ENCODE data around the gene LRRC73. TPM values are rescaled to one million over a fixed set of nuclear protein-coding genes. Genes with fewer than 3 reads are reported as not detected.
A peak's percentile ranks its signal among the peaks of the same experiment; 100 is the strongest.
"Not testable (repeated sequence)": the region's sequence is repeated elsewhere in the genome, so short reads cannot be mapped to it uniquely, and the experiment has no call there.

Gene LRRC73
- total RNA-seq, 2 donors from 2014 or later = 0.32 to 0.43 TPM

GRCh38 chr6:43506667-43507471 lies 3.3 kb downstream of the LRRC73 start:
- Mint-ChIP-seq H3K27me3 (ENCODE audit: low read depth) (peaks cover 23% of the 10 kb centered on the region), H3K4me3 (no peak overlapping the region), H3K4me1 (ENCODE audit: low read depth) (peaks cover 16% of the 10 kb centered on the region), H3K27ac (peak overlapping the region; percentile 44), H3K36me3 (ENCODE audit: insufficient read depth in 2 of 2) (peaks cover 2 to 7% of the 10 kb centered on the region in 2 donors), H3K9me3 (no peaks in the 10 kb centered on the region)
- ATAC-seq (replicated peaks in 1 of 2) = peak; percentile 66 to 68
- DNase-seq = peak; percentile 81 to 87

GRCh38 chr6:43506171-43506570 lies 4.0 kb downstream of the LRRC73 start:
- no peak overlapping the region for H3K4me3 Mint-ChIP-seq
- H3K27me3 Mint-ChIP-seq (ENCODE audit: low read depth) = peaks cover 23% of the 10 kb centered on the region
- peaks cover 3 to 7% of the 10 kb centered on the region in 2 donors for H3K36me3 Mint-ChIP-seq (ENCODE audit: insufficient read depth in 2 of 2)
- DNase-seq (no peak), ATAC-seq (replicated peaks in 1 of 2) (no peak)
- H3K9me3 Mint-ChIP-seq = no peaks in the 10 kb centered on the region
- H3K4me1 Mint-ChIP-seq (ENCODE audit: low read depth) = peaks cover 16% of the 10 kb centered on the region
- H3K27ac Mint-ChIP-seq = peak overlapping the region; percentile 44

DNA sequence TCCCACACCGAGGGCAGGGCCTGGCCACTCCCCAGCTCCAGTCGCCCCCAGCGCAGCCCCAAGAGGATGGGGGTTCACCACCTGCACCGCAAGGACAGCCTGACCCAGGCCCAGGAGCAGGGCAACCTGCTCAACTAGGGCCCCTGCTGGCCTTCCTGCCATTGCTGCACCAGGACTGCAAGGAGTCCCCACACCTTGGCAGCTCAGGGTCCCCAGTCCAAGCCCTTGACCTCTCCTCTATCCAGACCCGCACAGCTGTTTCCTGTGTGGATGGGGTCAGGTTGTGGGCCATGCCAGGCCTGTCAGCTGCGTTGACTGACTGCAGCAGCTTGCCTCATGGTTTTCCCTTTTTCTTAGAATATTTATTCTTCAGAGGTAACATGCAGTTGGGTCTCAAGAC lies 4.4 kb downstream of the LRRC73 start:
- no peak overlapping the region for H3K27ac Mint-ChIP-seq
- DNase-seq (no peak), ATAC-seq (replicated peaks in 1 of 2) (no peak)
- no peak overlapping the region for H3K4me3 Mint-ChIP-seq
- H3K36me3 Mint-ChIP-seq (ENCODE audit: insufficient read depth in 2 of 2) = peaks cover 3 to 7% of the 10 kb centered on the region in 2 donors
- H3K27me3 Mint-ChIP-seq (ENCODE audit: low read depth) = peaks cover 23% of the 10 kb centered on the region
- H3K9me3 Mint-ChIP-seq = no peaks in the 10 kb centered on the region
- peaks cover 16% of the 10 kb centered on the region for H3K4me1 Mint-ChIP-seq (ENCODE audit: low read depth)

DNA sequence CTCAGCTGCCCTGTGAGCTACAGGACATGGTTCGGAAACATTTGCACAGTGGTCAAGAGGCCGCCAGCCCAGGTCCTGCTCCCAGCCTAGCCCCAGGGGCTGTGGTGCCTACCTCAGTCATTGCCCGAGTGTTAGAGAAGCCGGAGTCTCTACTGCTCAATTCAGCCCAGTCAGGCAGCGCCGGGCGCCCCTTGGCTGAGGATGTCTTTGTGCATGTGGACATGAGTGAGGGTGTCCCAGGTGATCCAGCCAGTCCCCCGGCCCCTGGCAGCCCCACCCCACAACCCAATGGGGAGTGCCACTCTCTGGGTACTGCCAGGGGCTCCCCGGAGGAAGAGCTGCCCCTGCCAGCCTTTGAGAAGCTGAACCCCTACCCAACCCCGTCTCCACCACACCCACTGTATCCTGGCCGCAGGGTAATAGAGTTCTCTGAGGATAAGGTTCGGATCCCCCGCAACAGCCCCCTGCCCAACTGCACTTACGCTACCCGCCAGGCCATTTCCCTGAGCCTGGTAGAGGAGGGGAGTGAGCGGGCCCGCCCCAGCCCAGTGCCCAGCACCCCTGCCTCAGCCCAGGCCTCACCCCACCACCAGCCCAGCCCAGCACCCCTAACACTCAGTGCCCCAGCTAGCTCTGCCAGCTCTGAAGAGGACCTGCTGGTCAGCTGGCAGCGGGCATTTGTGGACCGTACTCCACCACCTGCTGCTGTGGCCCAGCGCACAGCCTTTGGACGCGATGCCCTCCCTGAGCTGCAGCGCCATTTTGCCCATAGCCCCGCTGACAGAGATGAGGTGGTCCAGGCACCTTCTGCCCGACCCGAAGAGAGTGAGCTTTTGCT lies 5.2 kb downstream of the LRRC73 start:
- peaks cover 16% of the 10 kb centered on the region for H3K4me1 Mint-ChIP-seq (ENCODE audit: low read depth)
- no peak overlapping the region for H3K27ac Mint-ChIP-seq
- no peaks in the 10 kb centered on the region for H3K9me3 Mint-ChIP-seq
- peaks cover 3 to 7% of the 10 kb centered on the region in 2 donors for H3K36me3 Mint-ChIP-seq (ENCODE audit: insufficient read depth in 2 of 2)
- no peak overlapping the region for H3K4me3 Mint-ChIP-seq
- H3K27me3 Mint-ChIP-seq (ENCODE audit: low read depth) = peaks cover 23% of the 10 kb centered on the region
- ATAC-seq (replicated peaks in 1 of 2) (no peak), DNase-seq (no peak)

DNA sequence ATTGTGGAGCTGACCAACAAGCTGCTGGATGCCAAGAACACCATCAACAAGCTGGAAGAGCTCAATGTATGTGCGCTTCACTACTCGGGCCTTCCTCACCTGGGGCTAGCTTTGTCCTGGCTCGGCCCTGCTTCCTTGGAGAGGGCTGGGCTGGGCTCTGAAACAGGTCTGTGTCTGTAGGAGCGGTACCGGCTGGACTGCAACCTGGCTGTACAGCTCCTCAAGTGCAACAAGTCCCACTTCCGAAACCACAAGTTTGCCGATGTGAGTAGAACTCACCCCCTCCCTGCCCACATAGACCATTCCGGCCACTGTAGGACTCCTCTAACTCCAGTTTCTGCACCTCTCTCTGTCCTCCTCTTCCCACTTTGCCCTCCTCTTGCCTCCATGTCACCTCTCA lies 6.7 kb downstream of the LRRC73 start:
- Mint-ChIP-seq H3K36me3 (ENCODE audit: insufficient read depth in 2 of 2) (peaks cover 1 to 9% of the 10 kb centered on the region in 2 donors), H3K9me3 (no peaks in the 10 kb centered on the region), H3K4me3 (no peak overlapping the region), H3K27me3 (ENCODE audit: low read depth) (peaks cover 12% of the 10 kb centered on the region), H3K4me1 (ENCODE audit: low read depth) (peaks cover 7% of the 10 kb centered on the region), H3K27ac (no peak overlapping the region)
- DNase-seq (no peak), ATAC-seq (replicated peaks in 1 of 2) (no peak)

DNA sequence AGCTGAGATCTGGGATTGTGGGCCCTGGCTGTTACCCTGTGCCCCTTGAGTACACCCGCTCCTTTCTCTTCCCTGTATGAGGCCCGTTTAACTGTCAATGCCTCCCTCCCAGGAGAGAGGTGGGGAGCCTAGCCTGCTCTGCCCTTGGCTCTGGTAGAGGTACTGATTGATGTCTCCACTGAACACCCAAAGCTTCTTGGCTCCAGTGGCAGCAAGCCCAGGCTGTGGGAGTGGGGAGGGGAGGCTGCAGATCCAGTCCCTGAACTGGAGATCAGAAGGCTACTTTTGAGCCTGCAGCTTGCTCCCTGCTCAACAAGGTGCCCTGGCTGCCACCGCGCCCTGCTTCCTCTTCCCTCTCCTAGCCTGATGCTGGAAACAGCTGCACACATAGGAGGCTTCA lies 7.5 kb downstream of the LRRC73 start:
- peaks cover 7% of the 10 kb centered on the region for H3K4me1 Mint-ChIP-seq (ENCODE audit: low read depth)
- H3K36me3 Mint-ChIP-seq (ENCODE audit: insufficient read depth in 2 of 2) = peaks cover 1 to 9% of the 10 kb centered on the region in 2 donors
- H3K9me3 Mint-ChIP-seq = no peaks in the 10 kb centered on the region
- H3K4me3 Mint-ChIP-seq = no peak overlapping the region
- ATAC-seq (replicated peaks in 1 of 2) (no peak), DNase-seq (no peak)
- no peak overlapping the region for H3K27ac Mint-ChIP-seq
- peaks cover 4% of the 10 kb centered on the region for H3K27me3 Mint-ChIP-seq (ENCODE audit: low read depth)

GRCh38 chr6:43500921-43501320 lies 9.2 kb downstream of the LRRC73 start:
- Mint-ChIP-seq H3K27me3 (ENCODE audit: low read depth) (no peaks in the 10 kb centered on the region), H3K36me3 (ENCODE audit: insufficient read depth in 2 of 2) (peaks cover 1 to 9% of the 10 kb centered on the region in 2 donors), H3K27ac (no peak overlapping the region), H3K9me3 (no peaks in the 10 kb centered on the region), H3K4me1 (ENCODE audit: low read depth) (no peaks in the 10 kb centered on the region), H3K4me3 (no peak overlapping the region)
- ATAC-seq (replicated peaks in 1 of 2) (no peak), DNase-seq (no peak)

GRCh38 chr6:43499028-43499815 lies 10.9 kb downstream of the LRRC73 start:
- no peaks in the 10 kb centered on the region for H3K9me3 Mint-ChIP-seq
- H3K4me1 Mint-ChIP-seq (ENCODE audit: low read depth) = peaks cover 11% of the 10 kb centered on the region
- H3K27me3 Mint-ChIP-seq (ENCODE audit: low read depth) = no peaks in the 10 kb centered on the region
- no peak for DNase-seq
- H3K4me3 Mint-ChIP-seq = no peak overlapping the region
- no peak overlapping the region for H3K27ac Mint-ChIP-seq
- H3K36me3 Mint-ChIP-seq (ENCODE audit: insufficient read depth in 2 of 2) = peaks cover 1 to 7% of the 10 kb centered on the region in 2 donors
- no peak for ATAC-seq (replicated peaks in 1 of 2)

- H3K36me3 Mint-ChIP-seq (ENCODE audit: insufficient read depth in 2 of 2); DNase-seq; H3K4me3 Mint-ChIP-seq; H3K27ac Mint-ChIP-seq; H3K27me3 Mint-ChIP-seq (ENCODE audit: low read depth); ATAC-seq (replicated peaks in 1 of 2); H3K9me3 Mint-ChIP-seq: not testable (repeated sequence)
- H3K4me1 Mint-ChIP-seq (ENCODE audit: low read depth) = peaks cover 17% of the 10 kb centered on the region
These were observed 11.9 kb downstream of the LRRC73 start for GRCh38 chr6:43498291-43498690.

- Mint-ChIP-seq H3K36me3 (ENCODE audit: insufficient read depth in 2 of 2) (peaks cover 1 to 7% of the 10 kb centered on the region in 2 donors), H3K9me3 (no peaks in the 10 kb centered on the region), H3K4me1 (ENCODE audit: low read depth) (peaks cover 21% of the 10 kb centered on the region), H3K4me3 (no peak overlapping the region), H3K27me3 (ENCODE audit: low read depth) (no peaks in the 10 kb centered on the region), H3K27ac (no peak overlapping the region)
- ATAC-seq (replicated peaks in 1 of 2) = no peak
- no peak for DNase-seq
These were observed 12.5 kb downstream of the LRRC73 start for GRCh38 chr6:43497689-43498088.

DNA sequence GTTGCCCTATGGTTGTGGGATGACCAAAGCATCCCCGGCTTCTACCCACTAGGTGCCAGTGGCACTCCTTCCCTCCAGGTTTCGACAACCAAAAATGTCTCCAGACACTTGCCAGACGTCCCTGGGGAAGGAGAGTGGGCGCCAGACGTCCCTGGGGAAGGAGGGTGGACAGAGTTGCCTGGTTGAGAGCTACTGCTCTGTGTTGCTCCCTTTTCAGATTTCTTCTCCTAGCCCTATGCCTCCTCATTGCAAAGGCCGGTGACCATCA lies 13.1 kb downstream of the LRRC73 start:
- Mint-ChIP-seq H3K4me3 (no peak overlapping the region), H3K36me3 (ENCODE audit: insufficient read depth in 2 of 2) (peaks cover 1 to 4% of the 10 kb centered on the region in 2 donors), H3K9me3 (no peaks in the 10 kb centered on the region), H3K27me3 (ENCODE audit: low read depth) (no peaks in the 10 kb centered on the region), H3K27ac (no peak overlapping the region), H3K4me1 (ENCODE audit: low read depth) (peaks cover 26% of the 10 kb centered on the region)
- ATAC-seq (replicated peaks in 1 of 2) (no peak), DNase-seq (no peak)

GRCh38 chr6:43496370-43497128 lies 13.6 kb downstream of the LRRC73 start:
- DNase-seq = peak in 1 of 2 donors; percentile 27
- peaks cover 27% of the 10 kb centered on the region for H3K4me1 Mint-ChIP-seq (ENCODE audit: low read depth)
- ATAC-seq (replicated peaks in 1 of 2) = peak in 1 of 2 donors; percentile 51
- no peak overlapping the region for H3K27ac Mint-ChIP-seq
- no peaks in the 10 kb centered on the region for H3K9me3 Mint-ChIP-seq
- H3K4me3 Mint-ChIP-seq = no peak overlapping the region
- no peaks in the 10 kb centered on the region for H3K27me3 Mint-ChIP-seq (ENCODE audit: low read depth)
- peaks cover under 1 to 4% of the 10 kb centered on the region in 2 donors for H3K36me3 Mint-ChIP-seq (ENCODE audit: insufficient read depth in 2 of 2)
